GM19463 (cell line): ENCODE measurements around the gene OR3A3.

Experiments used
- ATAC-seq: cut with Tn5 transposase; IDR thresholded peaks from one replicate; pipeline ENCODE4 v1.9.1; 2021; ENCODE audit warnings: mild to moderate bottlenecking, moderate library complexity; ENCODE audit not compliant: unreplicated experiment

The OR3A3 gene

DNA sequence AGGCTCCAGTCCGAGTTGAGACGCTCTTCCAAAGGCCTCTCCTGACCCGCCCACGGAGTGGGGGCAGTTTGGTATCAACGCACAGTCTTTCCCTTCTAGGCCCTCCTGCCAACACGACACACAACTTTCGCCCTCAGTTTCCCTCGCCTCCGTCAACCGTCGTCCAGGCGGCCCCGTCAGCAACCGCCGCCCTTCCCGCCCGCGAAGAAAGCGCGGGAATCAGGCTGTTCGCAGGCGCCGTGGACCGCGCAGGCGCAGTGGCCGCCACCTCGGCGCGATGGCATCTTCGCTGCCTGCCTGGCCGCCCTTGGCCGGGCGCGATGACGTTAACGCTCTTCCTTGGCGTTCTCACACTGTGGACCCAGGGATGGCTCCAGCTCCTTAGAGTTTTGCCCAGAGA lies 60.4 kb downstream of the OR3A3 start, which contains the start of gene SPATA22:
Gene SPATA22 (minus strand): TSS at position 221 of the 400 bp plus-strand sequence. CDS start 2,494 bp downstream, outside the sequence.
- ATAC-seq: no peak

DNA sequence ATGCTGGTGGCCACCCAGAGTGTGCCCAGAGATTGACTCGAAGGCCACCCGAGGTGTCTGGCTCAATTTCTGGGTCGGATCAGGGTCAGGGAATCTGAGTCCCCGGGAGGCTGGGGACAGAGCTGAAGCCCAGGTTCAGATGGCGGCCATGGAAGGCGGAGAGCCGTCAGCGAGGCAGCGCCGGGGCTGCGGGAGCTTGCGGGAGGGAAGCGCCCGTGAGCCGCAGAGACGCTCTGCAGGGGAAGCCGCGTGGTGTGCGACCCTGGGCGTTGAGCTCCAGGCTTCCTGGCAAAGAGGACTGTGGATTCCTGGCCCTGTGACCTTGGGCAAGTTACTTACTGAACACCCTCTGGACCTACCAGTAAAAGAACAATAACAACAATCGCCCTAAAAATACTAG lies 61.0 kb downstream of the OR3A3 start:
- no peak for ATAC-seq
